ENCODE measurements around the gene KRTAP17-1.

DNA sequence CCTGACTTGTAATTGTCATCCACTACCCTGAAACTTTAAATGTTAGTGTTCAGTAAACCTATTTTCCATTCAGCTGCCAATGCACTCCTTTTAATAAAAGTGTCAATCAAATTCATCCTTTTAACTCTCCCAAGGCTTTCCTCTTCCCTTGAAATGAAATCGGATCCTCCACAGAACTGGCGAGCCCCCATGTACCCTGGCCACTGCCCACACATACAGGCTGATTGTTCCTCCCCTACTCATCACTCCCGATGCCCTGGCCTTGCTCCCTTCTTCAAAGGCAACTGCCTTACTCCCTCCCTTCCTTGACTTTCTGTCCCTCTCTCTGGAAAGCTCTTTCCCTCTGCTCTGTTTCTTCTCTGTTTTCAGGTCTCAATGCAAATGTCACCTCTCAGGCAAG is 27.5 kb upstream of the KRTAP17-1 start:
- TF ChIP-seq POLR2A (IDR thresholded peaks at IDR 0.05; ENCODE audit: low read depth, low read length): no peak
- no peak for TF ChIP-seq CTCF (conservative IDR thresholded peaks at IDR 0.05; ENCODE audit: low read depth, low read length)
- TF ChIP-seq, protein P1, sequence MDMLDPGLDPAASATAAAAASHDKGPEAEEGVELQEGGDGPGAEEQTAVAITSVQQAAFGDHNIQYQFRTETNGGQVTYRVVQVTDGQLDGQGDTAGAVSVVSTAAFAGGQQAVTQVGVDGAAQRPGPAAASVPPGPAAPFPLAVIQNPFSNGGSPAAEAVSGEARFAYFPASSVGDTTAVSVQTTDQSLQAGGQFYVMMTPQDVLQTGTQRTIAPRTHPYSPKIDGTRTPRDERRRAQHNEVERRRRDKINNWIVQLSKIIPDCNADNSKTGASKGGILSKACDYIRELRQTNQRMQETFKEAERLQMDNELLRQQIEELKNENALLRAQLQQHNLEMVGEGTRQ (IDR thresholded peaks at IDR 0.05; ENCODE audit: low read depth, low read length): no peak
- no peak for TF ChIP-seq RAD21 (IDR thresholded peaks at IDR 0.05; ENCODE audit: low read length)
- no peak for TF ChIP-seq MAFK (IDR thresholded peaks at IDR 0.05; ENCODE audit: low read depth, low read length)
- no peak for TF ChIP-seq MAZ (IDR thresholded peaks at IDR 0.05; ENCODE audit: borderline replicate concordance, low read depth, low read length)
- no peak for TF ChIP-seq RFX5 (IDR thresholded peaks at IDR 0.05; ENCODE audit: low read depth, low read length)
- no peak for TF ChIP-seq SMC3 (IDR thresholded peaks at IDR 0.05; ENCODE audit: low read depth, low read length)
- no peak for TF ChIP-seq ELK1 (IDR thresholded peaks at IDR 0.05; ENCODE audit: borderline replicate concordance, low read depth, low read length)
- no peak for TF ChIP-seq MXI1 (IDR thresholded peaks at IDR 0.05; ENCODE audit: borderline replicate concordance, low read depth, low read length)
- no peak for TF ChIP-seq FOS (IDR thresholded peaks at IDR 0.05; ENCODE audit: low read depth, low read length)
- TF ChIP-seq RCOR1 (IDR thresholded peaks at IDR 0.05; ENCODE audit: insufficient replicate concordance, low read length): no peak
- no peak for TF ChIP-seq BHLHE40 (IDR thresholded peaks at IDR 0.05; ENCODE audit: low read depth, low read length)
